RWPE2 (cell line): ENCODE results near the gene DNMT3A.

Experiments
- ATAC-seq: fragments of 200-7000 bp; cut with Tn5 transposase; 3 replicates; pipeline ENCODE4 v1.9.1; 2021; ENCODE audit warnings: low read depth
- DNase-seq: peaks from one replicate; pipeline ENCODE4 v3.0.0-alpha.2; 2020; ENCODE audit warnings: low spot score
- H3K27ac ChIP-seq: fragments of 450-650 bp; 2 replicates; pipeline ENCODE4 v1.5.1; 2017; ENCODE audit warnings: mild to moderate bottlenecking; ENCODE audit not compliant: poor library complexity, severe bottlenecking
- H3K27me3 ChIP-seq: fragments of 250-450 bp; sonication (Bioruptor Pico); 2 replicates; pipeline ENCODE4 v1.5.1; 2021; ENCODE audit warnings: mild to moderate bottlenecking, moderate library complexity; ENCODE audit not compliant: insufficient read depth, poor library complexity, severe bottlenecking
- H3K36me3 ChIP-seq: fragments of 250-450 bp; sonication (Bioruptor Pico); 2 replicates; pipeline ENCODE4 v1.5.1; 2020; ENCODE audit warnings: low read depth, mild to moderate bottlenecking, moderate library complexity
- H3K4me1 ChIP-seq: fragments of 250-450 bp; sonication (Bioruptor Pico); 2 replicates; pipeline ENCODE4 v1.5.1; 2021; ENCODE audit warnings: mild to moderate bottlenecking, moderate library complexity; ENCODE audit not compliant: insufficient read depth, poor library complexity, severe bottlenecking
- H3K4me3 ChIP-seq: fragments of 250-450 bp; sonication (Bioruptor Pico); 2 replicates; pipeline ENCODE4 v1.5.1; 2021; ENCODE audit warnings: mild to moderate bottlenecking, moderate library complexity; ENCODE audit not compliant: severe bottlenecking
- H3K9me3 ChIP-seq: fragments of 250-450 bp; sonication (Bioruptor Pico); 2 replicates; pipeline ENCODE4 v1.5.1; 2021; ENCODE audit warnings: mild to moderate bottlenecking, moderate library complexity; ENCODE audit not compliant: severe bottlenecking
- CTCF ChIP-seq: fragments of 450-650 bp; IDR thresholded peaks from one replicate; pipeline ENCODE4 v1.5.1; 2017; ENCODE audit warnings: mild to moderate bottlenecking, moderate library complexity; ENCODE audit not compliant: poor library complexity, severe bottlenecking

DNMT3A gene

GRCh38 chr2:25198576-25198975 lies 143.1 kb downstream of the DNMT3A start:
- Histone ChIP-seq H3K27me3 (no peaks in the 10 kb centered on the region), H3K27ac (no peak overlapping the region), H3K9me3 (no peaks in the 10 kb centered on the region), H3K4me3 (no peak overlapping the region), H3K36me3 (no peaks in the 10 kb centered on the region), H3K4me1 (no peaks in the 10 kb centered on the region)
- DNase-seq (no peak), ATAC-seq (no peak)
- no peak for TF ChIP-seq CTCF

GRCh38 chr2:25198209-25198525 lies 143.6 kb downstream of the DNMT3A start:
- no peaks in the 10 kb centered on the region for H3K9me3 ChIP-seq
- no peaks in the 10 kb centered on the region for H3K4me1 ChIP-seq
- DNase-seq (no peak), ATAC-seq (no peak)
- H3K4me3 ChIP-seq: no peak overlapping the region
- no peaks in the 10 kb centered on the region for H3K36me3 ChIP-seq
- TF ChIP-seq CTCF: no peak
- no peaks in the 10 kb centered on the region for H3K27me3 ChIP-seq
- no peak overlapping the region for H3K27ac ChIP-seq

GRCh38 chr2:25197336-25198208 lies 144.2 kb downstream of the DNMT3A start:
- no peak overlapping the region for H3K4me3 ChIP-seq
- H3K36me3 ChIP-seq: no peaks in the 10 kb centered on the region
- ATAC-seq (no peak), DNase-seq (no peak)
- no peaks in the 10 kb centered on the region for H3K27me3 ChIP-seq
- no peak overlapping the region for H3K27ac ChIP-seq
- TF ChIP-seq CTCF: no peak
- no peaks in the 10 kb centered on the region for H3K4me1 ChIP-seq
- no peaks in the 10 kb centered on the region for H3K9me3 ChIP-seq

- Histone ChIP-seq H3K27ac (no peak overlapping the region), H3K4me3 (no peak overlapping the region), H3K9me3 (no peaks in the 10 kb centered on the region), H3K4me1 (no peaks in the 10 kb centered on the region), H3K36me3 (no peaks in the 10 kb centered on the region), H3K27me3 (no peaks in the 10 kb centered on the region)
- DNase-seq: no peak
- no peak for TF ChIP-seq CTCF
- ATAC-seq: no peak
Measured at GRCh38 chr2:25194576-25195122, 147.1 kb downstream of the DNMT3A start.

GRCh38 chr2:25190536-25190935 lies 151.2 kb downstream of the DNMT3A start:
- ATAC-seq: no peak
- no peak for TF ChIP-seq CTCF
- DNase-seq: no peak

More at GRCh38 chr2:25190536-25190935, 151.2 kb downstream of the DNMT3A start:
- H3K4me1 ChIP-seq: no peaks in the 10 kb centered on the region
- no peaks in the 10 kb centered on the region for H3K36me3 ChIP-seq
- H3K9me3 ChIP-seq: no peaks in the 10 kb centered on the region
- peaks cover 3% of the 10 kb centered on the region for H3K27me3 ChIP-seq
- no peak overlapping the region for H3K27ac ChIP-seq
- H3K4me3 ChIP-seq: no peak overlapping the region
